HepG2 (cell line): ENCODE data around the gene ZSWIM6. TPM values are rescaled to one million over a fixed set of nuclear protein-coding genes. Genes with fewer than 3 reads are reported as not detected.

ENCODE experiments used
- ATAC-seq: fragments of 200-7000 bp; cut with Tn5 transposase; 3 replicates; pipeline ENCODE4 v1.9.1; 2020; ENCODE audit warnings: mild to moderate bottlenecking, moderate library complexity
- BruUV-seq: library from RNA; stranded (reverse); fragments of 400-500 nt; replicated peaks from 2 replicates; lab custom pipeline; 2021; lab: Mats Ljungman, UMichigan
- CTCF ChIA-PET: fragments of 300-600 bp; formaldehyde crosslinking; extraction: SDS; loops from one replicate; lab custom pipeline; 2021; ENCODE audit warnings: low total read pairs, inconsistent platforms, low intra/inter-chr PET ratio; lab: Yijun Ruan, JAX
- POLR2A ChIA-PET: fragments of 350-600 bp; sonication (Branson Sonifier 250); formaldehyde crosslinking; loops from one replicate; lab custom pipeline; 2020; ENCODE audit warnings: antibody characterized with exemption, inconsistent platforms; lab: Yijun Ruan, JAX
- DNase-seq: peaks from one replicate; pipeline ENCODE4 v3.0.0-alpha.2; 2015; ENCODE audit warnings: low spot score
- FAIRE-seq: peaks from 3 replicates; lab custom pipeline; 2011; peaks lifted over from hg19 to GRCh38; lab: Jason Lieb, UNC
- H2AFZ ChIP-seq: one replicate; pipeline ENCODE4 v1.6.1; 2011; ENCODE audit warnings: low read length, inconsistent platforms
- H3K27ac ChIP-seq: fragments of 300-600 bp; 3 replicates; pipeline ENCODE4 v1.8.0; 2011; ENCODE audit warnings: mixed run types, mild to moderate bottlenecking, mixed read lengths, low read length, inconsistent platforms; ENCODE audit not compliant: insufficient read depth; ENCODE audit errors: extremely low read length
- H3K27me3 ChIP-seq, 2 experiments: fragments of 200-600 bp in 1 of 2; 2 replicates in 1 of 2; 3 replicates in 1 of 2; pipeline versions ENCODE4 v1.6.0 to v1.8.0; 2011; ENCODE audit warnings: low read length in 2 of 2, mild to moderate bottlenecking in 2 of 2, moderate library complexity in 2 of 2, inconsistent platforms in 1 of 2; ENCODE audit not compliant: insufficient read depth in 2 of 2, control insufficient read depth in 1 of 2
- H3K36me3 ChIP-seq, 2 experiments: fragments of 200-600 bp in 1 of 2; replicated peaks in 1 of 2; 2 replicates in 1 of 2; 3 replicates in 1 of 2; pipeline versions ENCODE4 v1.5.1 to v1.8.0; 2011; ENCODE audit warnings: low read length in 2 of 2, inconsistent platforms in 1 of 2; ENCODE audit not compliant: insufficient read depth in 2 of 2, control insufficient read depth in 1 of 2
- H3K4me1 ChIP-seq: 2 replicates; pipeline ENCODE4 v1.5.1; 2012; ENCODE audit warnings: low read length, inconsistent platforms; ENCODE audit not compliant: insufficient read depth
- H3K4me2 ChIP-seq: 2 replicates; pipeline ENCODE4 v1.6.0; 2011; ENCODE audit warnings: low read depth, low read length, inconsistent platforms
- H3K4me3 ChIP-seq, 3 experiments: fragments of 200-600 bp in 1 of 3; sonication (generic), shearing (Covaris generic) in 1 of 3; replicated peaks in 1 of 3; 2 replicates each; pipeline ENCODE4 v1.5.1; 2011 to 2016; ENCODE audit warnings: low read length in 3 of 3, inconsistent platforms in 2 of 3, low read depth in 2 of 3, mild to moderate bottlenecking in 2 of 3, control low read depth in 1 of 3, mixed read lengths in 1 of 3; ENCODE audit not compliant: insufficient read depth in 1 of 3
- H3K79me2 ChIP-seq: one replicate; pipeline ENCODE4 v1.6.1; 2011; ENCODE audit warnings: low read length, inconsistent platforms; ENCODE audit not compliant: insufficient read depth
- H3K9ac ChIP-seq: 2 replicates; pipeline ENCODE4 v1.6.0; 2011; ENCODE audit warnings: mild to moderate bottlenecking, low read depth, low read length, inconsistent platforms; ENCODE audit not compliant: insufficient read depth
- H3K9me3 ChIP-seq: 2 replicates; pipeline ENCODE4 v1.5.1; 2012; ENCODE audit warnings: mild to moderate bottlenecking, low read length
- H4K20me1 ChIP-seq: 2 replicates; pipeline ENCODE4 v1.6.0; 2011; ENCODE audit warnings: inconsistent platforms, mild to moderate bottlenecking, low read length, moderate library complexity; ENCODE audit not compliant: insufficient read depth
- GABPB1 ChIP-seq: IDR thresholded peaks from 2 replicates; pipeline ENCODE4 v1.6.1; 2016; ENCODE audit warnings: mild to moderate bottlenecking, missing genetic modification reagents, moderate library complexity, missing compliant biosample characterization
- GATAD2A ChIP-seq: IDR thresholded peaks from 2 replicates; pipeline ENCODE4 v1.6.1; 2016
- GFI1 ChIP-seq: sonication (generic); formaldehyde crosslinking; IDR thresholded peaks from 2 replicates; pipeline ENCODE4 v1.5.0; 2020; ENCODE audit warnings: missing genetic modification reagents, mild to moderate bottlenecking, borderline replicate concordance
- JUND ChIP-seq: sonication (generic); formaldehyde crosslinking; IDR thresholded peaks from 2 replicates; pipeline ENCODE4 v1.8.0; 2022; ENCODE audit warnings: mild to moderate bottlenecking, missing genetic modification reagents
- KLF16 ChIP-seq, 2 experiments: sonication (generic) in 1 of 2; formaldehyde crosslinking in 1 of 2; IDR thresholded peaks; 2 replicates each; pipeline versions ENCODE4 v1.6.1 to v1.8.0; 2016 to 2023; ENCODE audit warnings: missing genetic modification reagents in 2 of 2, missing compliant biosample characterization in 1 of 2
- PPARG ChIP-seq: conservative IDR thresholded peaks from 2 replicates; pipeline ENCODE4 v1.6.1; 2016; ENCODE audit warnings: missing biosample characterization, missing genetic modification reagents
- PTBP1 ChIP-seq: fragments of 200-400 bp; formaldehyde crosslinking; IDR thresholded peaks from 2 replicates; pipeline ENCODE4 v1.6.1; 2018; ENCODE audit warnings: low read length, low read depth; ENCODE audit not compliant: poor library complexity, severe bottlenecking
- SIX4 ChIP-seq: sonication (generic); formaldehyde crosslinking; IDR thresholded peaks from 2 replicates; pipeline ENCODE4 v1.4.0; 2020; ENCODE audit warnings: missing genetic modification reagents
- SRSF4 ChIP-seq: fragments of 200-400 bp; formaldehyde crosslinking; IDR thresholded peaks from one replicate; pipeline ENCODE4 v1.6.1; 2018; ENCODE audit warnings: mild to moderate bottlenecking, low read depth, low read length, moderate library complexity; ENCODE audit not compliant: poor library complexity, severe bottlenecking
- STAT6 ChIP-seq: sonication (generic); formaldehyde crosslinking; IDR thresholded peaks from 2 replicates; pipeline ENCODE4 v1.4.0; 2020; ENCODE audit warnings: missing genetic modification reagents, mild to moderate bottlenecking, borderline replicate concordance
- TCF12 ChIP-seq, 2 experiments: fragments of 450-650 bp in 1 of 2; sonication (generic) in 1 of 2; formaldehyde crosslinking in 1 of 2; IDR thresholded peaks; 2 replicates each; pipeline versions ENCODE4 v1.6.1 to v1.8.0; 2017 to 2022; ENCODE audit warnings: antibody characterized with exemption in 1 of 2, mild to moderate bottlenecking in 1 of 2, missing genetic modification reagents in 1 of 2, moderate library complexity in 1 of 2
- TSC22D2 ChIP-seq: sonication (generic); formaldehyde crosslinking; IDR thresholded peaks from 2 replicates; pipeline ENCODE4 v1.5.1; 2020; ENCODE audit warnings: missing genetic modification reagents, mild to moderate bottlenecking, borderline replicate concordance
- ZNF10 ChIP-seq: sonication (generic); formaldehyde crosslinking; IDR thresholded peaks from 2 replicates; pipeline ENCODE4 v1.4.0; 2020; ENCODE audit warnings: mild to moderate bottlenecking, low read depth, missing genetic modification reagents, borderline replicate concordance
- ZNF333 ChIP-seq: sonication (generic); formaldehyde crosslinking; IDR thresholded peaks from 2 replicates; pipeline ENCODE4 v1.4.0; 2020; ENCODE audit warnings: mild to moderate bottlenecking, missing genetic modification reagents, borderline replicate concordance
- ZNF614 ChIP-seq: IDR thresholded peaks from 2 replicates; pipeline ENCODE4 v1.6.1; 2018; ENCODE audit warnings: missing biosample characterization, missing genetic modification reagents, inconsistent platforms, borderline replicate concordance
- ZSCAN25 ChIP-seq: sonication (generic); formaldehyde crosslinking; IDR thresholded peaks from 2 replicates; pipeline ENCODE4 v1.8.0; 2022; ENCODE audit warnings: mild to moderate bottlenecking, missing genetic modification reagents
- ZSCAN5A ChIP-seq: sonication (generic); formaldehyde crosslinking; IDR thresholded peaks from 2 replicates; pipeline ENCODE4 v1.8.0; 2022; ENCODE audit warnings: mild to moderate bottlenecking, missing genetic modification reagents, borderline replicate concordance
- WGBS: methylation state at CpG from one replicate; pipeline ENCODE4 v1.1.6; 2017; ENCODE audit warnings: low lambda C conversion rate; 5-methylcytosine and 5-hydroxymethylcytosine counted together
- in situ Hi-C: cut with HindIII; loops from 2 replicates; pipeline ENCODE4 v1.10.0; 2017; ENCODE audit warnings: low pct_unique_long_range_greater_than_20kb; ENCODE audit not compliant: extremely low pct_ligation_motif_present
- intact Hi-C: fragments of 100-400 bp; cut with micrococcal nuclease; formaldehyde crosslinking; loops from one replicate; pipeline ENCODE4 v1.10.0; 2022; ENCODE audit not compliant: unreplicated experiment
- polyA plus RNA-seq, 8 experiments: library from polyadenylated mRNA; depleted of rRNA in 3 of 8; stranded (reverse) in 7 of 8; unstranded in 1 of 8; fragments of >200 nt; fragmentation: Illumina TruSeq in 4 of 8; extraction: Trizol in 4 of 8; gene quantifications; 2 replicates each; pipeline versions ENCODE4 v1.2.1 to v1.2.3, GENCODE V29; 2011 to 2016; ENCODE audit warnings: low read depth in 4 of 8, missing spikeins in 1 of 8, mixed read lengths in 1 of 8; ENCODE audit not compliant: insufficient read depth in 1 of 8
- total RNA-seq, 5 experiments: library from RNA; depleted of rRNA; stranded (reverse); fragments of >200 nt; fragmentation: Illumina TruSeq; extraction: Trizol; gene quantifications; 2 replicates each; pipeline ENCODE4 v1.2.3, GENCODE V29; 2016; ENCODE audit warnings: low read depth in 1 of 5

ZSWIM6 gene
- total and polyA plus RNA-seq, 2 of the 13 experiments (the other 11 are each of a cell fraction or from before 2014, with no cell fraction given) = 0.82 to 1.9 TPM

- TF ChIP-seq ZNF10 (CRISPR knock-in tag) = no peak
- TF ChIP-seq ZNF333 (CRISPR knock-in tag) = no peak
- no peak for TF ChIP-seq TSC22D2 (CRISPR knock-in tag)
- no peak for TF ChIP-seq STAT6 (CRISPR knock-in tag)
- TF ChIP-seq, all 625 proteins: peak for 0
Observed at GRCh38 chr5:61423487-61424145, 91.6 kb downstream of the ZSWIM6 start (continued).

- in situ Hi-C loops = no loop called here
- Histone ChIP-seq H3K9me3 (no peaks in the 10 kb centered on the region), H3K79me2 (no peaks in the 10 kb centered on the region), H3K36me3 (no peaks in the 10 kb centered on the region), H3K4me3 (no peak overlapping the region), H3K27ac (no peak overlapping the region), H2AFZ (no peak overlapping the region), H3K9ac (no peak overlapping the region), H3K4me1 (no peaks in the 10 kb centered on the region), H4K20me1 (no peaks in the 10 kb centered on the region), H3K27me3 (no peaks in the 10 kb centered on the region; a peak in 1 of 5 replicates), H3K4me2 (no peak overlapping the region)
- ChIA-PET POLR2A (no interaction called here), CTCF (no interaction called here)
- no peak for DNase-seq
- no TSS peak for BruUV-seq
- FAIRE-seq = no peak
- intact Hi-C loops = no loop called here
- ATAC-seq = no peak
- 90% methylated on average over 1 of the region's 1 CpG for WGBS
- TF ChIP-seq ZNF614 = no peak
- no peak for TF ChIP-seq SIX4 (CRISPR knock-in tag)
- no peak for TF ChIP-seq ZSCAN5A (CRISPR knock-in tag)
- TF ChIP-seq JUND (CRISPR knock-in tag) = no peak
- TF ChIP-seq KLF16 (CRISPR knock-in tag; IDR thresholded peaks at IDR 0.05) = no peak
- TF ChIP-seq TCF12 (IDR thresholded peaks at IDR 0.05) = no peak
- no peak for TF ChIP-seq TCF12 (CRISPR knock-in tag; IDR thresholded peaks at IDR 0.05)
- no peak for TF ChIP-seq SRSF4
- TF ChIP-seq PTBP1 = no peak
- no peak for TF ChIP-seq ZSCAN25 (CRISPR knock-in tag)
- TF ChIP-seq GFI1 (CRISPR knock-in tag) = no peak
- TF ChIP-seq GATAD2A (CRISPR knock-in tag) = no peak
- no peak for TF ChIP-seq GABPB1 (CRISPR knock-in tag)
- TF ChIP-seq PPARG (CRISPR knock-in tag) = no peak
Observed at GRCh38 chr5:61425918-61426317, 93.9 kb downstream of the ZSWIM6 start.
